Activated CD4-positive, alpha-beta T cell treated with anti-CD3 and anti-CD28 coated beads, Interleukin-2, amount 50 U/mL, for 24 hours (primary cell): ENCODE data around the gene NRARP.

Source experiments
- DNase-seq, 2 donors: peaks; one replicate each; pipeline ENCODE4 v3.0.0-alpha.2; 2020; ENCODE audit warnings: low read depth in 1 of 2, low spot score in 1 of 2

Gene NRARP

GRCh38 chr9:137323531-137324331 is 21.7 kb upstream of the NRARP start:
- no peak for DNase-seq

DNA sequence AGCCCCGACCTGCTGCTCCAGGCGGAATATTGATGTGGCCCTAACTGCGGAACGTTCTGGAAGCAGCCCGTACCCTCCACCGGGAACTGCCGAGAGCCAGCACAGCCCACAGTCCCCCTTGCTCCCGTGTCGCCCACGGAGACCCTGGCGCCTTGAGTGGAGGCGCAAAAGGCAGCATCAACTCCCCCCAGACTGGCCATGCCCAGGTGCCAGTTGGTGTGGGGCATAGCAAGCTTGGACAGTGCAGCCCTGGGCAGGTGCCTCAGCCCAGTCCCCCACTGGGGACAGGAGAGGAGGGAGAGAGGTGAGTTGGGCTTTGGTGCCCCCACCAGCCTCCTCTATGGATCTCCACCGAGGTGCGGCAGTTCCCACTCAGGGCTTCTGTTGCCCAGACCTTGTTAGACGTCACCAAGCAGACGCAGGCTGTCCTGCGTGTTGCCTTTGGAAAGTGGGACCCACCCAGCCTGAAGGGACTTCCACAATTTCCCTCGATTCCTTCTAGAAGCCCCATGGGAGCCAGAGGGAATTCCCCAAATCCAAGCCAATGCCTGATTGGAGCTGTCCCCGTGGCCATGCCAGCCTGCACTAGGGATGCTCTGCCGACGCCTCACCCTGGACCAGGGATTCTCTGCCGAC is 19.8 kb upstream of the NRARP start:
- no peak for DNase-seq

GRCh38 chr9:137320555-137321384 is 18.7 kb upstream of the NRARP start:
- no peak for DNase-seq

- no peak for DNase-seq
These were observed 17.9 kb upstream of the NRARP start for GRCh38 chr9:137319739-137320551.

GRCh38 chr9:137319011-137319738 is 17.1 kb upstream of the NRARP start:
- DNase-seq, result no peak

DNA sequence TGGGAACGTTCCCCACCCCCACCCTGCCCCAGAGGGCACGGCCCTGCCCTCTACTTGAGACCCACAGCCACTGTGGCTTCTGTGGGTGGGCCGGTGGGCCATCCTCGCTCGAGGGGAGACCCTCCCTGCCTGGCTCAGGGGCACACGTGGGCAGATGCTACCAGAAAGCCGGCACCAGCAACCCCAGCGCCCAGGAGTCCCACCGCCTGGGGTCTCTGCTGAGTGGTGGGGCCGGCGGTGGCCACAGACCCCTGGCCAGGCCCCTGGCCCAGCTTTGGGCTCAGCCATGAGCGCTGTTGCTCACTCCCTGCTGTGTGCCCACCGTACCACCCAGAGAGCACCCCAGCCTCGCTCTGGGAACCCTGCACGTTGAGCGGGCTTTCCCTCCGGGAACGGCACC is 16.5 kb upstream of the NRARP start:
- DNase-seq, result no peak

DNA sequence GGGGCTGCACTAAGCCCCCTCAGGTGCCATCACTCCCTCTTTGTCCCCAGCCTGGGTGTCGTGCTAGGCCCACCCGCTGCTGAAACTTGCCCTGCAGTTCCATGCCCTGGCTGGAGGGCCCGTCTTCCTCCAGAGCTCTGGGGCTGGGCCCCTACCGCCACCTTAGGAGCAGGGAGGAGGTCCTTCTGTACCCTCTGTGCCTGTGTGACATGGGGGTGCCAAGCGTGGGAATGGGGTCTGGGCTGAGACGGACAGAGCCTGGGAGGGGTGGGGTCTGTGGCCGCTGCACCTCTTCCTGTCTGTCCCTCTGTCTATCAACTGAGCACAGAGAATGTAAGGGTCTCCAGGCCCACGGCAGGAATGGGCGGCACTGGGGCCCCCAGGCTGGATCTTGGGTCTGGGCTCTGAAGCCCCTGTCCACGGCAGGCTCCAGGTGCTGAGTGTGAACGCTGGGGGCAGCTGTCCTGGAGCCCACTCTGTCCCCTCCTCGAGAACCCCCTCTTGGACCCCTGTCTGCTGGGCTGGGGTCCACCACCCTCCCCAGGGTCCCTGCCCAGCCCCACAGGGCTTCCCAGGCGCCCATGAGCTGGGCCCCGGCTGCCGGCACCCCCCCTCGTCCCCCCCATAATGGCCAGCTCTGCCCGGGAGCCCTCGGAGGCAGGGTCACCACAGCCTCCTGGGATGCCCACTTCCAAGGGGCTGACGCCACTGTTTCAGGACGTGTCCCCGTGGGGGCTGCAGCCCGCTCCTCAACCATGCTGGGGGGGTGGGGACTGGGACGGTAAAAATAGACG is 15.8 kb upstream of the NRARP start:
- DNase-seq, result no peak

GRCh38 chr9:137317021-137317717 is 15.1 kb upstream of the NRARP start:
- no peak for DNase-seq

DNA sequence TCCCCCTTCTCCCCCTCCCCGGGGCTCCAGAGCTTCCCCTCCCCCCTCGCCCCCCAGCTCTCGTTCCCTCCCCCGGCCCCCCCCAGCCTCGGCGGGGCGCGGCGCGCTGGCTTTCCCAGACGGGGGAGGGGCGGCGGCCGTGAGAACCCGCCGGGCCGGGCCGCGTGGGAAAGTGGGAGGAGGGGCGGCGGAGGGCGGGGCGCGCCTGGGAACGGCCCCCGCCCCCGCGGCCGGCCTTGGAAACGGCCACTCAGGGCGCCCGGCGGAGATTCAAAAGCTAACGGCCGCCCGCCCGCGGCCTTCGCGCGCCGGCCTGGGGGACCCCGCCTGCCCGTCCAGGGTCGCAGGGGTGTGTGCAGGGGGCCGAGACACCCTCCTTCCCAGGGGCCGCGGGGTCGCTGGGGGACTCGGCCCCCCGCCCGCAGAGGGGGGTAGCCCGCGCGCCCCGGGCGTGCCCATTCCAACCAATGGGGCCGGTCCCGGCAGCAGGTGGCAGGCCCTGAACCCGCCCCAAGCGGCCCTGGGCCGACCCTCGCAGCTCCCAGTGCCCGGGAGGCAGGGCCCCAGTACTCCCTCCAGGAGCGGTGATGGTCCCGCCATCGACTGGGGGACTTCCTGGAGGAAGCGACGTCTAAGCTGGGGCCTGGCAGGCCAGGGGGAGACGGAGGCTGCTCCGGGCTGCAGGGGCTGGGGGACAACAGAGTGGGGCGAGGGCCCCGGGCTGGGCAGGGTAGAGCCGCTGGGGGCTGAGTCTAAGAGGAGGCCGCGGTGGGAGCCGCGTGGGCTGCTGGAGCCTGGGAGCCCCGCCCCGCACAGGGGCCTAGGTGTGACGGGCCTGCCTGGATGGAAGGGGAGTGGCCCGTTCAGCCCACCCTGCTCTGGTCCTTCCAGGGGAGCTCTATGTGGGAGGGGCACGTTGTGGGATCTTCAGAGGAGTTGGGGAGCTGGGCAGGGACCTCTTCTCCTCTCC is 14.2 kb upstream of the NRARP start:
- DNase-seq, result no peak

- DNase-seq, result no peak
These were observed 13.5 kb upstream of the NRARP start for GRCh38 chr9:137315581-137316011.

DNA sequence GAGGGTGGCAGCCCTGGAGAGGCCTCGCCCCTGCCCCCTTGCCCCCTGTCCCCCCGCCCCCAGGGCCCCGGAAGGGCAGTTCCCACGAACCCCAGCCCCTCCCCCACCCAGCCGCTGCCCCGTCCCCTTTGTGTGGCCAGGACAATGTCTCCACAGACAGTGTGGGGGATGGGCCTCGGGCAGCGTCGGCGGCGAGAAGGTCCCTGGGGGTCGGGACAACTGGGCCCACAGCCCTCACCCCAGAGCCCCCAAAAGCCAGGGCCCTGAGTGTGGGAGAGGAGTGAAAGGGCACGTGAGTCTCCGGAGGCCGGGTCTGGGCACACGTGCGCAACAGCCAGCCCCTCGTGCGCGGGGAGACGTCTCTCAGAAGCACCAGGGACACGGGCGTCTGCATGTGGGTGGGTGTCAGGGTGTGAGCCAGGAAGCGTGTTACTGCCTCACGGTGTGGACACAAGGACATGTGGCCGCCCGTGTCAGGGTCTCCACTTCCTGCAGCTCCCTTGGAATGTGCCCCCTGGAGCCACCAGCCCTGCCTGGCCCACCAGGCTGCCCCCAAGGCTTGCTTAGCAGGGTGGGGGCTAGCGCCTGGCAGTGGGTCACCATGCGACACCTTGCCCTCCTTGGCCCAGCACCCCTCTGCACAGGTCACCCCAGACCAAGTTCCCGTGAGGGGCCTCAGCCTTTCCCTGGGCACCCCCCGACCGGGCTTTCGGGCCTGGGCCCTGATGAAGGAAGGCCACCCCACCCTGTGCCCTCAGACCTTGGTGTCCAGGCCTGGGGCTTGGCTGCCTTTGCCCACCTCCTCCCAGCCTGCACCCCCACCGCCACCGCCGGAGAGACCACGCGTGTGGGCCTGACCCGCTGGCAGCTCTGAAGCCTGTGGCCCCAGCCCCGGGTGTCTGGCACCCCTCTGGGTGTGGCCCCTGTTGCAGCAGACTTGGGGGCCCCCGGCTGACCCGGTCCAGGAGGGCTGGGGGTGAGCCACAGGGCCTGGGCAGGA is 12.8 kb upstream of the NRARP start:
- no peak for DNase-seq

DNA sequence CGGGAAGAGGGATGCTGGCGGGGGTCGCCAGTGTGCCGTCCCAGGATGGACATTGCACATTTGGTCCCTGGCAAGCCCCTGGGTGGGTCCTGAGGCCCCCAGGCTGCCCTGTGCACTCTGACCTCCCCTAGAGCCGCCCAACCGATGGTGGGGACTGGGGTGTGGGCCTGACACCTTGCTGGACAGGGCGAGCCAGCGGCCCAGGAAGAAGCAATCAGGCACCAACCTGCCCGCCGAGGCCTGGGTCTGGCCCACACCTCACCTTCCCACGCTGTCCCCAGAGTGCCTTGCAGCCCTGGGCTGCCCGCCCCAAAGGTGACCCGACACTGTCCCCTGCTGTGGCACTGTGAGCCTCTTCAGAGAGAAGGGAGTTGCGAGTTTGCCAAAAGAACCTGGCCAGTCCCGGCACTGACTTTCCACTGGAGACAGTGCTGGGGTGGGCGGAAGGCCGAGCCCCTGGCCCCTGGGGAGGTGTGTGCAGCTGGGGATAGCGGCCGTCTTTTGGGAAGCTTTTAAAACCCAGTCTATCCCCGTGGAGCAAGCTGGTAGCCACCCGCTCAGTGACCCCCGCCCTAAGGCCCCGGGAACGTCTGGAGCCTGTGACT is 12.0 kb upstream of the NRARP start:
- no peak for DNase-seq

DNA sequence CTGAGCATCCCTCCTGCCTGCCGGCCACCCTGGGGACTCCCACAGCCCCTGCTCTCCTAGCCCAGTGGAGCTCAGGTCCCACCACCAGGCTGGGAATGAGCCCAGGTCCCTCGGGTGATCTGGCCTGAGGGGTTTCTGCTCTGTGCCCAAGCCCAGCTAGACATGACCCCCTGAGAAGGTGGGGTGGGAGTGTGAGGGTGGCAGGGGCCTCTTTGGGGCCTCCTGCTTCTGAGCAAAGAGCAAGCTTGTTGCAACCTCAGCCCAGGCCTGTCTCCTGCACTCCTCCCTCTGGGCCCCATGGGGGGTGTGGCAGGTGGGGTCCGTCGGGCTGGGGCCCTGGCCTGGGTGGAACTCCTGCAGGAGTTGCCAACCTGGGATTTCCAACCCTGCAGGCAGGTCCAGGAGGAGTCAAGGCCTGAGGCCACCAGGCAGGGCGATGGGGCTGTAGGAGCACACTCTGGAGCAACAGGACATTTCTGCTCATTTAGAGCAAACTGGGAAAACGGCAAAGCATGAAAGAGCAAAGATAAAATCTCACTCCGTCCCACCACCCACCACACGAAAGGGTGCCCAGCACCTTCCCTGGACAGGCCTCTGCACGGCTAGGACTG is 11.4 kb upstream of the NRARP start:
- DNase-seq, result no peak

- no peak for DNase-seq
These were observed 10.8 kb upstream of the NRARP start for GRCh38 chr9:137312852-137313325.

- no peak for DNase-seq
These were observed 10.1 kb upstream of the NRARP start for GRCh38 chr9:137311986-137312851.
